BE2C (cell line): ENCODE results near the gene ATP13A2.

Experiments
- DNase-seq: peaks from one replicate; pipeline ENCODE4 v3.0.0-alpha.2; 2020
- H3K27me3 ChIP-seq: fragments of 250-450 bp; sonication (Bioruptor Pico); 2 replicates; pipeline ENCODE4 v1.5.1; 2020; ENCODE audit warnings: mild to moderate bottlenecking
- H3K36me3 ChIP-seq: fragments of 250-450 bp; sonication (Bioruptor Pico); 2 replicates; pipeline ENCODE4 v1.5.1; 2020; ENCODE audit warnings: mild to moderate bottlenecking
- H3K4me1 ChIP-seq: fragments of 250-450 bp; sonication (Bioruptor Pico); 2 replicates; pipeline ENCODE4 v1.5.1; 2020
- H3K4me3 ChIP-seq: 2 replicates; pipeline ENCODE4 v1.5.1; 2011; ENCODE audit warnings: low read depth, low read length
- H3K9me3 ChIP-seq: fragments of 250-450 bp; sonication (Bioruptor Pico); 2 replicates; pipeline ENCODE4 v1.5.1; 2020
- TF ChIP-seq, protein P1 (sequence below): IDR thresholded peaks from 2 replicates; pipeline ENCODE4 v1.5.1; 2012; ENCODE audit warnings: mild to moderate bottlenecking, low read depth, low read length

ATP13A2 gene

DNA sequence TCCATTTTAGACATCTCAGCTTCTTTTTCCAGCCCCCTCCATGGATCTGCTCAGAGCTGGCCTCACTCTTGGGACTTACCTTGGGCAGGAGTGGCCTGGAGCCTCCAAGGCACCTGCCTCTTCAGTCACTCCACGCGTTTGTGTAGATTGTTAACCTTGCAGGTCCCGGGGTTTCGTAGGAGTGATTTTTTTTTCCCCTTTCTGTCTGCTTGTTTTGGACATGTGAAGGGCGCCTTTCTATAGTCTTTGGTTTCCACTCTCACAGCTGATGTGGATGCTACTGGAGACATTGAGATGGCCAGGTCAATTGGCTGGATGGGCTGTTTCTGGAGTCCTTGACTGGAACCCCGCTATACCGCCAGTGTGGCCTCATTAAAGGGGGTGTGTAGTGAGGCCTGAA, 44.1 kb upstream of the ATP13A2 start:
- TF ChIP-seq, protein P1, sequence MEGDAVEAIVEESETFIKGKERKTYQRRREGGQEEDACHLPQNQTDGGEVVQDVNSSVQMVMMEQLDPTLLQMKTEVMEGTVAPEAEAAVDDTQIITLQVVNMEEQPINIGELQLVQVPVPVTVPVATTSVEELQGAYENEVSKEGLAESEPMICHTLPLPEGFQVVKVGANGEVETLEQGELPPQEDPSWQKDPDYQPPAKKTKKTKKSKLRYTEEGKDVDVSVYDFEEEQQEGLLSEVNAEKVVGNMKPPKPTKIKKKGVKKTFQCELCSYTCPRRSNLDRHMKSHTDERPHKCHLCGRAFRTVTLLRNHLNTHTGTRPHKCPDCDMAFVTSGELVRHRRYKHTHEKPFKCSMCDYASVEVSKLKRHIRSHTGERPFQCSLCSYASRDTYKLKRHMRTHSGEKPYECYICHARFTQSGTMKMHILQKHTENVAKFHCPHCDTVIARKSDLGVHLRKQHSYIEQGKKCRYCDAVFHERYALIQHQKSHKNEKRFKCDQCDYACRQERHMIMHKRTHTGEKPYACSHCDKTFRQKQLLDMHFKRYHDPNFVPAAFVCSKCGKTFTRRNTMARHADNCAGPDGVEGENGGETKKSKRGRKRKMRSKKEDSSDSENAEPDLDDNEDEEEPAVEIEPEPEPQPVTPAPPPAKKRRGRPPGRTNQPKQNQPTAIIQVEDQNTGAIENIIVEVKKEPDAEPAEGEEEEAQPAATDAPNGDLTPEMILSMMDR = no peak
- no peak for DNase-seq
- H3K27me3 ChIP-seq = no peaks in the 10 kb centered on the region
- no peak overlapping the region for H3K4me3 ChIP-seq
- H3K4me1 ChIP-seq = no peaks in the 10 kb centered on the region
- no peaks in the 10 kb centered on the region for H3K36me3 ChIP-seq
- H3K9me3 ChIP-seq = no peaks in the 10 kb centered on the region

DNA sequence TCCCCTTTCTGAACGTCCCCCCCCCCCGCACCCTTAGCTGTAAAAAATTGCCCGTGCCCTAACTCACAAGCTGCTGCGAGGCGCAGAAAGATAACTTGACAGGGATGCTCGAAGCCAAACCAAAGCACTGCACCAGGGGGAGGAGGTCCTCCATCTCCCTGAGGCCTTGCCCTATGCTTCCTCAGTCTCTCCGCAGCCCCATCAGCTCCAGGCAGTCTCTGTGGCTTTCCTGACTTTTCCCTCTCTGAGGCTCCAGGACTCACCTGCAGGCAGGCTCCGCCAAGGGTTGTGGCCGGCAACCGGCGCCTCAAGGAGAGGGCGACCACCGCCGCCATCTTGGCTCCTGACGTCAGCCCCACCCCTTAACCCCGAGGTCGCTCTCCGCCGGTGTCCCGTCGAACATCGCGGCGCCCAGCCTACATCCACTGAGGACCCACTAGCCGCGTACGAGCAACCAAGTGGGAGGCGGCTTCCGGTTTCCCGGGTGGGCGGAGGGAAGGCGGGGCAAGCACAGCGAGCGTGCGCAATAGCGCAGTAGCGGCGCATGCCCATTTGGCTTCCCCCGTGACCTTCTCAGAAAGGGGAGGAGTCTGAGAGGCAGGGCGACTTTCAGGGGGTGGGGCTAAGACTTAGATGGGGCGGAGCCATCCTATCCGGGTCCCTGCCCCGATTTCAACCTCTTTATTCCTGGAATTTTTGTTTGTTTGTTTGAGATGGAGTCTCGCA, 42.1 kb upstream of the ATP13A2 start, which contains the start of gene SDHB:
Gene SDHB (minus strand): TSS at position 348 of the 726 bp plus-strand sequence. CDS start 13 bp downstream, at position 335.
- peak; percentile 95 for DNase-seq
- TF ChIP-seq, protein P1 = no peak
- Histone ChIP-seq H3K9me3 (no peaks in the 10 kb centered on the region), H3K36me3 (no peaks in the 10 kb centered on the region; the same call in 1 of the 2 replicates), H3K27me3 (no peaks in the 10 kb centered on the region), H3K4me1 (no peaks in the 10 kb centered on the region), H3K4me3 (peak within 1 kb of the TSS; percentile 86)

DNA sequence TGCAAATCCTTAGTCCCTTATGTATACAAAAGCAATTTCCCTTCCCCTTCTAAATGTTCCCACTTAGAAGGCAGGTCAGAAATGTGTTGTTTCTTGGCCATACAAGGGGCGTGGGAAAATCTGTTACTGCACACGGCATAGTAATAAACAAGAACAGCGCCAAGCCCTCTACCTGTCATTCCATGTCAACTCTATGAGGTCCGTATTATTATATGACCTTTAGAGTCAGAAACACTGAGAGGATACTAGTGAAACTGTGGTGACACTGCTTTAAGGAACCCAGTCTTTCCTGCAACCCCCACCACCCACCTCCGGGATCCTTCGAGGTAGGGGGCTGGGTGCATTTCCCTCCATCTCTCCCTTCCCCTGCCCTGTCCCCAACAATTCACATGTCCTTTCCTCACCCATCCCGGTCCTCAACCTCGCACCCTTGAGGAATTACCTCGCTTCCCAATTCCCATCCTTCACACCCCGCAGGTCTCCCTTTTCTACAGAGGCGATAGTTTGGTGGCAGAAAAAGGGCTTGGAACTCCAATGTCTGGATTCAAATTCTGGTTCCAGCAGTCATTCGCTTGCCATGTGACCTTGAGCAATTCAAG, 41.5 kb upstream of the ATP13A2 start:
- no peaks in the 10 kb centered on the region for H3K9me3 ChIP-seq
- no peaks in the 10 kb centered on the region; the same call in 1 of the 2 replicates for H3K36me3 ChIP-seq
- H3K27me3 ChIP-seq = no peaks in the 10 kb centered on the region
- TF ChIP-seq, protein P1 = no peak
- no peak for DNase-seq
- H3K4me3 ChIP-seq = peak overlapping the region; percentile 86
- H3K4me1 ChIP-seq = no peaks in the 10 kb centered on the region

GRCh38 chr1:17052641-17053040, 40.9 kb upstream of the ATP13A2 start:
- TF ChIP-seq, protein P1 = no peak
- H3K4me3 ChIP-seq = peak overlapping the region; percentile 86

GRCh38 chr1:17052038-17052437, 40.3 kb upstream of the ATP13A2 start:
- H3K4me1 ChIP-seq = no peaks in the 10 kb centered on the region
- no peaks in the 10 kb centered on the region; the same call in 1 of the 2 replicates for H3K36me3 ChIP-seq
- no peak for DNase-seq
- no peak overlapping the region for H3K4me3 ChIP-seq
- no peaks in the 10 kb centered on the region for H3K9me3 ChIP-seq
- H3K27me3 ChIP-seq = no peaks in the 10 kb centered on the region
- TF ChIP-seq, protein P1 = no peak

More at GRCh38 chr1:17052641-17053040, 40.9 kb upstream of the ATP13A2 start:
- H3K36me3 ChIP-seq = no peaks in the 10 kb centered on the region; the same call in 1 of the 2 replicates
- no peaks in the 10 kb centered on the region for H3K4me1 ChIP-seq
- H3K9me3 ChIP-seq = no peaks in the 10 kb centered on the region
- no peak for DNase-seq
- no peaks in the 10 kb centered on the region for H3K27me3 ChIP-seq

DNA sequence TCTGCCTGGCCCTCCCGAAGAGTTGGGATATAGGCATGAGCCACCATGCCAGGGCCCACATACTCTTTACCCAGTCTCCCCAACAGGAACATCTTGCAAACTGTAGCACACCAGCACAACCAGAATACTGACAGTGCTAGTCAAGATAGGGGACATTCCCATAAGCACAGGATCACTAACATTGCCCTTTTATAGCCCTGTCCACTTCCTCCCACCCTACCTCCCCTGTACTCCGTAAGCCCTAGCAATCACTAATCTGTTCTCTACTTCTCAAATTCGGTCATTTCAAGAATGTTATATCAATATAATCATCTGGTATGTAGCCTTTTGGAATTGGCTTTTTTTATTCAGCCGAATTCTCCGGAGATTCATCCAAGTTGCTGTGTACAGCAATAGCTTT, 36.2 kb upstream of the ATP13A2 start:
- peaks cover 8% of the 10 kb centered on the region for H3K36me3 ChIP-seq
- TF ChIP-seq, protein P1 = no peak
- no peak overlapping the region for H3K4me3 ChIP-seq
- no peaks in the 10 kb centered on the region for H3K9me3 ChIP-seq
- DNase-seq = no peak
- H3K27me3 ChIP-seq = no peaks in the 10 kb centered on the region
- no peaks in the 10 kb centered on the region for H3K4me1 ChIP-seq
